ENCODE data around the gene AFF4.

DNA sequence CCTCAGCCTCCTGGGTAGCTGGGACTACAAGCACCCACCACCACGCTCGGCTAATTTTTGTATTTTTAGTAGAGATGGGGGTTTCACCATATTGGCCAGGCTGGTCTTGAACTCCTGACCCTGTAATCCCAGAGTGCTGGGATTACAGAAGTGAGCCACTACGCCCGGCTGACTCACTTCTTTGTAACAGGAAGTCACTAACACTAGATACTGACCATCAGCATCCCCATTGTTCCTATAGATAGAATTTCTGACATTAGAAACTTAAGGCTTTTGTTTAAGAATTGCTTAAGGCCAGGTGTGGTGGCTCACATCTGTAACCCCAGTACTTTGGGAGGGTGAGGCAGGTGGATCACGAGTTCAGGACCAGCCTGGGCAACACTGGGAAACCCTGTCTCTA, 47.8 kb downstream of the AFF4 start:
- TF ChIP-seq, protein P1, sequence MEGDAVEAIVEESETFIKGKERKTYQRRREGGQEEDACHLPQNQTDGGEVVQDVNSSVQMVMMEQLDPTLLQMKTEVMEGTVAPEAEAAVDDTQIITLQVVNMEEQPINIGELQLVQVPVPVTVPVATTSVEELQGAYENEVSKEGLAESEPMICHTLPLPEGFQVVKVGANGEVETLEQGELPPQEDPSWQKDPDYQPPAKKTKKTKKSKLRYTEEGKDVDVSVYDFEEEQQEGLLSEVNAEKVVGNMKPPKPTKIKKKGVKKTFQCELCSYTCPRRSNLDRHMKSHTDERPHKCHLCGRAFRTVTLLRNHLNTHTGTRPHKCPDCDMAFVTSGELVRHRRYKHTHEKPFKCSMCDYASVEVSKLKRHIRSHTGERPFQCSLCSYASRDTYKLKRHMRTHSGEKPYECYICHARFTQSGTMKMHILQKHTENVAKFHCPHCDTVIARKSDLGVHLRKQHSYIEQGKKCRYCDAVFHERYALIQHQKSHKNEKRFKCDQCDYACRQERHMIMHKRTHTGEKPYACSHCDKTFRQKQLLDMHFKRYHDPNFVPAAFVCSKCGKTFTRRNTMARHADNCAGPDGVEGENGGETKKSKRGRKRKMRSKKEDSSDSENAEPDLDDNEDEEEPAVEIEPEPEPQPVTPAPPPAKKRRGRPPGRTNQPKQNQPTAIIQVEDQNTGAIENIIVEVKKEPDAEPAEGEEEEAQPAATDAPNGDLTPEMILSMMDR (IDR thresholded peaks at IDR 0.05): no peak
- TF ChIP-seq, protein P2, sequence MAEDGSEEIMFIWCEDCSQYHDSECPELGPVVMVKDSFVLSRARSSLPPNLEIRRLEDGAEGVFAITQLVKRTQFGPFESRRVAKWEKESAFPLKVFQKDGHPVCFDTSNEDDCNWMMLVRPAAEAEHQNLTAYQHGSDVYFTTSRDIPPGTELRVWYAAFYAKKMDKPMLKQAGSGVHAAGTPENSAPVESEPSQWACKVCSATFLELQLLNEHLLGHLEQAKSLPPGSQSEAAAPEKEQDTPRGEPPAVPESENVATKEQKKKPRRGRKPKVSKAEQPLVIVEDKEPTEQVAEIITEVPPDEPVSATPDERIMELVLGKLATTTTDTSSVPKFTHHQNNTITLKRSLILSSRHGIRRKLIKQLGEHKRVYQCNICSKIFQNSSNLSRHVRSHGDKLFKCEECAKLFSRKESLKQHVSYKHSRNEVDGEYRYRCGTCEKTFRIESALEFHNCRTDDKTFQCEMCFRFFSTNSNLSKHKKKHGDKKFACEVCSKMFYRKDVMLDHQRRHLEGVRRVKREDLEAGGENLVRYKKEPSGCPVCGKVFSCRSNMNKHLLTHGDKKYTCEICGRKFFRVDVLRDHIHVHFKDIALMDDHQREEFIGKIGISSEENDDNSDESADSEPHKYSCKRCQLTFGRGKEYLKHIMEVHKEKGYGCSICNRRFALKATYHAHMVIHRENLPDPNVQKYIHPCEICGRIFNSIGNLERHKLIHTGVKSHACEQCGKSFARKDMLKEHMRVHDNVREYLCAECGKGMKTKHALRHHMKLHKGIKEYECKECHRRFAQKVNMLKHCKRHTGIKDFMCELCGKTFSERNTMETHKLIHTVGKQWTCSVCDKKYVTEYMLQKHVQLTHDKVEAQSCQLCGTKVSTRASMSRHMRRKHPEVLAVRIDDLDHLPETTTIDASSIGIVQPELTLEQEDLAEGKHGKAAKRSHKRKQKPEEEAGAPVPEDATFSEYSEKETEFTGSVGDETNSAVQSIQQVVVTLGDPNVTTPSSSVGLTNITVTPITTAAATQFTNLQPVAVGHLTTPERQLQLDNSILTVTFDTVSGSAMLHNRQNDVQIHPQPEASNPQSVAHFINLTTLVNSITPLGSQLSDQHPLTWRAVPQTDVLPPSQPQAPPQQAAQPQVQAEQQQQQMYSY (CRISPR knock-in tag; IDR thresholded peaks at IDR 0.05): no peak
- TF ChIP-seq, protein P3, sequence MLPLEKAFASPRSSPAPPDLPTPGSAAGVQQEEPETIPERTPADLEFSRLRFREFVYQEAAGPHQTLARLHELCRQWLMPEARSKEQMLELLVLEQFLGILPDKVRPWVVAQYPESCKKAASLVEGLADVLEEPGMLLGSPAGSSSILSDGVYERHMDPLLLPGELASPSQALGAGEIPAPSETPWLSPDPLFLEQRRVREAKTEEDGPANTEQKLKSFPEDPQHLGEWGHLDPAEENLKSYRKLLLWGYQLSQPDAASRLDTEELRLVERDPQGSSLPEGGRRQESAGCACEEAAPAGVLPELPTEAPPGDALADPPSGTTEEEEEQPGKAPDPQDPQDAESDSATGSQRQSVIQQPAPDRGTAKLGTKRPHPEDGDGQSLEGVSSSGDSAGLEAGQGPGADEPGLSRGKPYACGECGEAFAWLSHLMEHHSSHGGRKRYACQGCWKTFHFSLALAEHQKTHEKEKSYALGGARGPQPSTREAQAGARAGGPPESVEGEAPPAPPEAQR (CRISPR knock-in tag; IDR thresholded peaks at IDR 0.05): no peak
- TF ChIP-seq CREB1 (CRISPR knock-in tag; IDR thresholded peaks at IDR 0.05): no peak
- no peak for TF ChIP-seq NFE2L1 (CRISPR knock-in tag; IDR thresholded peaks at IDR 0.05)
- no peak for TF ChIP-seq ETV6 (CRISPR knock-in tag; IDR thresholded peaks at IDR 0.05)
- no peak for TF ChIP-seq JUN (CRISPR knock-in tag; IDR thresholded peaks at IDR 0.05)
- TF ChIP-seq, protein P4, sequence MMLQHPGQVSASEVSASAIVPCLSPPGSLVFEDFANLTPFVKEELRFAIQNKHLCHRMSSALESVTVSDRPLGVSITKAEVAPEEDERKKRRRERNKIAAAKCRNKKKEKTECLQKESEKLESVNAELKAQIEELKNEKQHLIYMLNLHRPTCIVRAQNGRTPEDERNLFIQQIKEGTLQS (CRISPR knock-in tag; conservative IDR thresholded peaks at IDR 0.05): no peak
- no peak for TF ChIP-seq GRHL2 (CRISPR knock-in tag; IDR thresholded peaks at IDR 0.05; ENCODE audit: insufficient replicate concordance, severe bottlenecking)
- no peak for TF ChIP-seq SP1 (CRISPR knock-in tag; conservative IDR thresholded peaks at IDR 0.05)
- no peak for TF ChIP-seq KAT7 (CRISPR knock-in tag; IDR thresholded peaks at IDR 0.05; ENCODE audit: borderline replicate concordance)
